HCT116 (cell line): Measurements from ENCODE around the gene DKK1.

Experiments
- CTCF ChIP-seq, 3 experiments: fragments of 200-600 bp in 1 of 3; sonication (generic) in 1 of 3; IDR thresholded peaks in 2 of 3; conservative IDR thresholded peaks in 1 of 3; 2 replicates each; pipeline ENCODE4 v1.5.1; 2012 to 2017; ENCODE audit warnings: low read depth in 2 of 3, low read length in 2 of 3, antibody characterized with exemption in 1 of 3, borderline replicate concordance in 1 of 3, control low read depth in 1 of 3, mild to moderate bottlenecking in 1 of 3, mixed read lengths in 1 of 3, mixed run types in 1 of 3, moderate library complexity in 1 of 3; ENCODE audit not compliant: insufficient read depth in 1 of 3
- FOSL1 ChIP-seq: IDR thresholded peaks from 2 replicates; pipeline ENCODE4 v1.6.1; 2012; ENCODE audit warnings: low read depth
- MAX ChIP-seq: IDR thresholded peaks from 2 replicates; pipeline ENCODE4 v1.6.1; 2012
- POLR2A ChIP-seq: IDR thresholded peaks from 2 replicates; pipeline ENCODE4 v1.7.0; 2011; ENCODE audit warnings: borderline replicate concordance; ENCODE audit not compliant: insufficient read depth, insufficient read length; ENCODE audit errors: extremely low read depth
- POLR2AphosphoS5 ChIP-seq: IDR thresholded peaks from 2 replicates; pipeline ENCODE4 v1.6.1; 2011; ENCODE audit warnings: mild to moderate bottlenecking, low read depth, low read length, moderate library complexity
- REST ChIP-seq: IDR thresholded peaks from 2 replicates; pipeline ENCODE4 v1.6.1; 2012; ENCODE audit warnings: low read depth
- YY1 ChIP-seq: IDR thresholded peaks from 2 replicates; pipeline ENCODE4 v1.6.1; 2011; ENCODE audit warnings: low read length, low read depth, moderate library complexity, mild to moderate bottlenecking; ENCODE audit not compliant: insufficient replicate concordance; ENCODE audit errors: extremely low read depth

GRCh38 chr10:52313933-52314821 lies at the start of gene DKK1:
- TF ChIP-seq CTCF (IDR thresholded peaks at IDR 0.05 in 2 of 3, conservative IDR thresholded peaks at IDR 0.05 in 1 of 3; ENCODE audit: borderline replicate concordance in 1 of 3, insufficient read depth in 1 of 3, low read depth in 2 of 3, low read length in 2 of 3) = peak; percentile 79 to 95 (median 87)
- TF ChIP-seq YY1 = peak; percentile 78
- no peak; the same call in 1 of the 2 replicates for TF ChIP-seq MAX
- peak; percentile 85 for TF ChIP-seq POLR2AphosphoS5
- TF ChIP-seq POLR2A = peak; percentile 100
- no peak for TF ChIP-seq FOSL1
- no peak for TF ChIP-seq REST
